GM12874 (cell line): ENCODE data around the gene AKT3.

Source experiments
- CTCF ChIP-seq: IDR thresholded peaks from 2 replicates; pipeline ENCODE4 v1.5.1; 2011; ENCODE audit warnings: low read depth, mild to moderate bottlenecking, control low read depth, low read length, moderate library complexity; ENCODE audit not compliant: insufficient read depth

Gene AKT3

GRCh38 chr1:243520831-243521230, 329.2 kb downstream of the AKT3 start:
- TF ChIP-seq CTCF, result no peak

GRCh38 chr1:243514927-243515326, 335.1 kb downstream of the AKT3 start:
- no peak for TF ChIP-seq CTCF

GRCh38 chr1:243513726-243514491, 336.1 kb downstream of the AKT3 start:
- no peak for TF ChIP-seq CTCF

GRCh38 chr1:243510928-243511327, 339.1 kb downstream of the AKT3 start:
- TF ChIP-seq CTCF, result no peak

- no peak for TF ChIP-seq CTCF
Measured at GRCh38 chr1:243508943-243509342, 341.1 kb downstream of the AKT3 start.

GRCh38 chr1:243508303-243508713, 341.7 kb downstream of the AKT3 start:
- no peak for TF ChIP-seq CTCF

- no peak for TF ChIP-seq CTCF
Measured at GRCh38 chr1:243507672-243508302, 342.3 kb downstream of the AKT3 start.
